Panc1 (cell line): ENCODE results near the gene SHISA9. TPM values are rescaled to one million over a fixed set of nuclear protein-coding genes. Genes with fewer than 3 reads are reported as not detected.

Source experiments
- ATAC-seq: fragments of 200-7000 bp; cut with Tn5 transposase; 2 replicates; pipeline ENCODE4 v1.9.1; 2020; ENCODE audit warnings: mild to moderate bottlenecking, moderate library complexity
- BruUV-seq: library from RNA; stranded (reverse); fragments of 400-500 nt; replicated peaks from 2 replicates; lab custom pipeline; 2021; lab: Mats Ljungman, UMichigan
- CTCF ChIA-PET: fragments of 300-600 bp; sonication (Branson Sonifier 250); formaldehyde crosslinking; loops from one replicate; lab custom pipeline; 2022; ENCODE audit warnings: antibody characterized with exemption; lab: Charles Lee
- POLR2A ChIA-PET: fragments of 300-600 bp; sonication (Branson Sonifier 250); formaldehyde crosslinking; loops from one replicate; lab custom pipeline; 2022; ENCODE audit warnings: antibody characterized with exemption; lab: Charles Lee
- DNase-seq: peaks from one replicate; pipeline ENCODE4 v3.0.0-alpha.2; 2010; ENCODE audit warnings: low read depth, low spot score
- H3K27ac ChIP-seq: 2 replicates; pipeline ENCODE4 v1.5.1; 2011; ENCODE audit warnings: mild to moderate bottlenecking, low read length, inconsistent platforms
- H3K27me3 ChIP-seq: fragments of 200-500 bp; sonication (Bioruptor generic); 2 replicates; pipeline ENCODE4 v1.6.0; 2014; ENCODE audit warnings: low read length, inconsistent platforms; ENCODE audit not compliant: control insufficient read depth, insufficient read depth
- H3K36me3 ChIP-seq: fragments of 200-500 bp; sonication (Bioruptor generic); 2 replicates; pipeline ENCODE4 v1.5.1; 2014; ENCODE audit warnings: inconsistent platforms, mild to moderate bottlenecking, low read length, moderate library complexity; ENCODE audit not compliant: control insufficient read depth, insufficient read depth
- H3K4me1 ChIP-seq: 2 replicates; pipeline ENCODE4 v1.5.1; 2011; ENCODE audit warnings: inconsistent platforms, mild to moderate bottlenecking, low read length, moderate library complexity; ENCODE audit not compliant: control insufficient read depth, insufficient read depth
- H3K4me3 ChIP-seq, 2 experiments: 2 replicates each; pipeline ENCODE4 v1.5.1; 2011 to 2012; ENCODE audit warnings: low read depth in 2 of 2, low read length in 2 of 2, mild to moderate bottlenecking in 2 of 2, inconsistent platforms in 1 of 2, moderate library complexity in 1 of 2
- H3K9me3 ChIP-seq: fragments of 200-500 bp; sonication (Bioruptor generic); 2 replicates; pipeline ENCODE4 v1.5.1; 2014; ENCODE audit warnings: low read depth, mild to moderate bottlenecking, inconsistent platforms, low read length, moderate library complexity; ENCODE audit not compliant: control insufficient read depth, insufficient read depth
- POLR2AphosphoS5 ChIP-seq: IDR thresholded peaks from 2 replicates; pipeline ENCODE4 v1.6.1; 2012; ENCODE audit warnings: mild to moderate bottlenecking, low read depth, low read length, moderate library complexity
- REST ChIP-seq, 2 experiments: IDR thresholded peaks; 2 replicates each; pipeline ENCODE4 v1.6.1; 2011 to 2012; ENCODE audit warnings: low read depth in 2 of 2, control low read depth in 1 of 2, low read length in 1 of 2, mild to moderate bottlenecking in 1 of 2, moderate library complexity in 1 of 2; ENCODE audit not compliant: insufficient read depth in 1 of 2
- SIN3A ChIP-seq: IDR thresholded peaks from 2 replicates; pipeline ENCODE4 v1.6.1; 2012; ENCODE audit warnings: low read depth, mild to moderate bottlenecking, low read length, moderate library complexity, borderline replicate concordance; ENCODE audit not compliant: insufficient read depth
- TCF7L2 ChIP-seq: IDR thresholded peaks from 2 replicates; pipeline ENCODE4 v1.6.1; 2011; ENCODE audit warnings: mild to moderate bottlenecking, low read depth, low read length, inconsistent platforms
- in situ Hi-C: cut with HindIII; loops from 2 replicates; pipeline ENCODE4 v1.10.0; 2016; ENCODE audit warnings: low sequenced_read_pairs, low pct_unique_long_range_greater_than_20kb
- intact Hi-C: fragments of 100-400 bp; cut with micrococcal nuclease; formaldehyde crosslinking; loops from one replicate; pipeline ENCODE4 v1.10.0; 2022; ENCODE audit not compliant: unreplicated experiment
- total RNA-seq: library from RNA; stranded (reverse); gene quantifications from one replicate; pipeline ENCODE4 v1.2.1, GENCODE V29; 2021; ENCODE audit not compliant: unreplicated experiment
- TF ChIP-seq, protein P1 (sequence below): fragments of 450-650 bp; IDR thresholded peaks from 2 replicates; pipeline ENCODE4 v1.5.1; 2017; ENCODE audit warnings: mild to moderate bottlenecking

SHISA9 gene
- total RNA-seq, 1 experiment from 2014 or later: 0.10 TPM

GRCh38 chr16:13146829-13147228 lies 245.4 kb downstream of the SHISA9 start:
- TF ChIP-seq POLR2AphosphoS5 (no peak), SIN3A (no peak), REST (IDR thresholded peaks at IDR 0.05; ENCODE audit: insufficient read depth in 1 of 2, low read depth in 2 of 2, low read length in 1 of 2) (no peak), TCF7L2 (no peak)
- TF ChIP-seq, protein P1, sequence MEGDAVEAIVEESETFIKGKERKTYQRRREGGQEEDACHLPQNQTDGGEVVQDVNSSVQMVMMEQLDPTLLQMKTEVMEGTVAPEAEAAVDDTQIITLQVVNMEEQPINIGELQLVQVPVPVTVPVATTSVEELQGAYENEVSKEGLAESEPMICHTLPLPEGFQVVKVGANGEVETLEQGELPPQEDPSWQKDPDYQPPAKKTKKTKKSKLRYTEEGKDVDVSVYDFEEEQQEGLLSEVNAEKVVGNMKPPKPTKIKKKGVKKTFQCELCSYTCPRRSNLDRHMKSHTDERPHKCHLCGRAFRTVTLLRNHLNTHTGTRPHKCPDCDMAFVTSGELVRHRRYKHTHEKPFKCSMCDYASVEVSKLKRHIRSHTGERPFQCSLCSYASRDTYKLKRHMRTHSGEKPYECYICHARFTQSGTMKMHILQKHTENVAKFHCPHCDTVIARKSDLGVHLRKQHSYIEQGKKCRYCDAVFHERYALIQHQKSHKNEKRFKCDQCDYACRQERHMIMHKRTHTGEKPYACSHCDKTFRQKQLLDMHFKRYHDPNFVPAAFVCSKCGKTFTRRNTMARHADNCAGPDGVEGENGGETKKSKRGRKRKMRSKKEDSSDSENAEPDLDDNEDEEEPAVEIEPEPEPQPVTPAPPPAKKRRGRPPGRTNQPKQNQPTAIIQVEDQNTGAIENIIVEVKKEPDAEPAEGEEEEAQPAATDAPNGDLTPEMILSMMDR: no peak
- H3K9me3 ChIP-seq: no peaks in the 10 kb centered on the region
- intact Hi-C loops (no loop called here), in situ Hi-C loops (no loop called here)
- ATAC-seq (no peak), DNase-seq (no peak)
- ChIA-PET POLR2A (interaction anchor here (0.7 kb wide), 1 partner anchor 1080 kb away, joined by 5 read pairs; no protein-coding TSS in a partner anchor), CTCF (no interaction called here)
- H3K36me3 ChIP-seq: no peaks in the 10 kb centered on the region
- H3K27me3 ChIP-seq: no peaks in the 10 kb centered on the region
- H3K27ac ChIP-seq: no peak overlapping the region
- no TSS peak for BruUV-seq
- H3K4me1 ChIP-seq: no peaks in the 10 kb centered on the region
- H3K4me3 ChIP-seq: no peak overlapping the region

DNA sequence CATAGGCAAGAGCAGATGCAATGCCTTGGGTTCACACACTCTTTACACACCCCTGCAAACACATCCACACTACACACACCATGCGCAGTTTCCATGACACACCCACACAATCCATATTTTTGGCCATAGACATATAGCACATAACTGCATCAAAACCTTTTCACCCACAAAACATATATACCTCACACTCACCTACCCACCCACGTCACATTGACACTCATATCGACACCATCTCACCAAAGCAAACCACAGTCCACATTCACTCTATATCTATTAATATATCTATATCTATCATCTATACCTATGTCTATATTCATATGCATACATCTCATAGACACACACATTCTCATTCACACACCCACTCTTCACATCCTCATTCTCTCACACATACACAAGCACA lies 246.9 kb downstream of the SHISA9 start:
- BruUV-seq: no TSS peak
- CTCF ChIA-PET: no interaction called here
- in situ Hi-C loops: no loop called here
- Histone ChIP-seq H3K27ac (no peak overlapping the region), H3K36me3 (no peaks in the 10 kb centered on the region), H3K4me1 (no peaks in the 10 kb centered on the region), H3K9me3 (no peaks in the 10 kb centered on the region), H3K27me3 (no peaks in the 10 kb centered on the region), H3K4me3 (no peak overlapping the region)
- no peak for DNase-seq
- intact Hi-C loops: no loop called here
- ATAC-seq: no peak
- no peak for TF ChIP-seq POLR2AphosphoS5
- TF ChIP-seq REST (IDR thresholded peaks at IDR 0.05; ENCODE audit: insufficient read depth in 1 of 2, low read depth in 2 of 2, low read length in 1 of 2): no peak
- TF ChIP-seq, protein P1: no peak
- TF ChIP-seq SIN3A: no peak
- no peak for TF ChIP-seq TCF7L2
- POLR2A ChIA-PET: no interaction called here
